HepG2 (cell line): Measurements from ENCODE around the gene LRRC28. TPM values are rescaled to one million over a fixed set of nuclear protein-coding genes. Genes with fewer than 3 reads are reported as not detected.
A peak's percentile ranks its signal among the peaks of the same experiment; 100 is the strongest.

Experiments
- DMAP1 ChIP-seq: IDR thresholded peaks from 2 replicates; pipeline ENCODE4 v1.6.1; 2016
- HOXA3 ChIP-seq: sonication (generic); formaldehyde crosslinking; IDR thresholded peaks from 2 replicates; pipeline ENCODE4 v1.5.0; 2020; ENCODE audit warnings: missing genetic modification reagents
- HOXA7 ChIP-seq: sonication (generic); formaldehyde crosslinking; IDR thresholded peaks from 2 replicates; pipeline ENCODE4 v1.8.1; 2022; ENCODE audit warnings: mild to moderate bottlenecking, missing genetic modification reagents, moderate library complexity
- KAT2B ChIP-seq: fragments of 150-350 bp; IDR thresholded peaks from 2 replicates; pipeline ENCODE4 v1.6.1; 2014; ENCODE audit warnings: low read depth, low read length, borderline replicate concordance
- MED8 ChIP-seq: sonication (generic); formaldehyde crosslinking; IDR thresholded peaks from 2 replicates; pipeline ENCODE4 v1.8.1; 2023; ENCODE audit warnings: mild to moderate bottlenecking, missing genetic modification reagents; ENCODE audit not compliant: insufficient replicate concordance
- PHF8 ChIP-seq: sonication (generic); formaldehyde crosslinking; IDR thresholded peaks from 2 replicates; pipeline ENCODE4 v1.5.0; 2020; ENCODE audit warnings: missing genetic modification reagents
- RFX3 ChIP-seq: IDR thresholded peaks from 2 replicates; pipeline ENCODE4 v1.6.1; 2016; ENCODE audit warnings: missing biosample characterization, missing genetic modification reagents
- SMAD9 ChIP-seq: sonication (generic); formaldehyde crosslinking; IDR thresholded peaks from 2 replicates; pipeline ENCODE4 v1.5.1; 2020; ENCODE audit warnings: mild to moderate bottlenecking, missing genetic modification reagents
- TAF1 ChIP-seq: sonication (generic); formaldehyde crosslinking; IDR thresholded peaks from 2 replicates; pipeline ENCODE4 v1.4.0; 2020; ENCODE audit warnings: missing genetic modification reagents
- ZFP82 ChIP-seq: sonication (generic); formaldehyde crosslinking; IDR thresholded peaks from 2 replicates; pipeline ENCODE4 v1.5.1; 2020; ENCODE audit warnings: mild to moderate bottlenecking, missing genetic modification reagents, borderline replicate concordance
- ZNF160 ChIP-seq: sonication (generic); formaldehyde crosslinking; IDR thresholded peaks from 2 replicates; pipeline ENCODE4 v1.8.0; 2022; ENCODE audit warnings: mild to moderate bottlenecking, inconsistent platforms, missing genetic modification reagents
- ZNF205 ChIP-seq: IDR thresholded peaks from 2 replicates; pipeline ENCODE4 v1.6.1; 2018; ENCODE audit warnings: missing biosample characterization, missing genetic modification reagents
- ZNF432 ChIP-seq: sonication (generic); formaldehyde crosslinking; IDR thresholded peaks from 2 replicates; pipeline ENCODE4 v1.5.0; 2020; ENCODE audit warnings: missing genetic modification reagents, mild to moderate bottlenecking, borderline replicate concordance
- ZNF484 ChIP-seq: sonication (generic); formaldehyde crosslinking; IDR thresholded peaks from 2 replicates; pipeline ENCODE4 v1.5.1; 2020; ENCODE audit warnings: mild to moderate bottlenecking, low read depth, missing genetic modification reagents, borderline replicate concordance
- ZNF570 ChIP-seq: sonication (generic); formaldehyde crosslinking; IDR thresholded peaks from 2 replicates; pipeline ENCODE4 v1.4.0; 2020; ENCODE audit warnings: mild to moderate bottlenecking, missing genetic modification reagents, borderline replicate concordance
- ZNF766 ChIP-seq: sonication (generic); formaldehyde crosslinking; IDR thresholded peaks from 2 replicates; pipeline ENCODE4 v1.5.0; 2020; ENCODE audit warnings: missing genetic modification reagents, borderline replicate concordance
- ZNF781 ChIP-seq: sonication (generic); formaldehyde crosslinking; IDR thresholded peaks from 2 replicates; pipeline ENCODE4 v1.5.1; 2020; ENCODE audit warnings: borderline replicate concordance, mild to moderate bottlenecking, missing genetic modification reagents; ENCODE audit errors: not compliant biosample characterization
- polyA plus RNA-seq, 8 experiments: library from polyadenylated mRNA; depleted of rRNA in 3 of 8; stranded (reverse) in 7 of 8; unstranded in 1 of 8; fragments of >200 nt; fragmentation: Illumina TruSeq in 4 of 8; extraction: Trizol in 4 of 8; gene quantifications; 2 replicates each; pipeline versions ENCODE4 v1.2.1 to v1.2.3, GENCODE V29; 2011 to 2016; ENCODE audit warnings: low read depth in 4 of 8, missing spikeins in 1 of 8, mixed read lengths in 1 of 8; ENCODE audit not compliant: insufficient read depth in 1 of 8
- total RNA-seq, 5 experiments: library from RNA; depleted of rRNA; stranded (reverse); fragments of >200 nt; fragmentation: Illumina TruSeq; extraction: Trizol; gene quantifications; 2 replicates each; pipeline ENCODE4 v1.2.3, GENCODE V29; 2016; ENCODE audit warnings: low read depth in 1 of 5
- TF ChIP-seq, protein P1 (sequence below): sonication (generic); formaldehyde crosslinking; IDR thresholded peaks from 2 replicates; pipeline ENCODE4 v1.4.0; 2020; ENCODE audit warnings: missing genetic modification reagents, borderline replicate concordance
- TF ChIP-seq, protein P2 (sequence below): sonication (generic); formaldehyde crosslinking; IDR thresholded peaks from 2 replicates; pipeline ENCODE4 v1.8.1; 2023; ENCODE audit warnings: missing genetic modification reagents, inconsistent platforms, borderline replicate concordance
- TF ChIP-seq, protein P3 (sequence below): sonication (generic); formaldehyde crosslinking; IDR thresholded peaks from 2 replicates; pipeline ENCODE4 v1.5.1; 2020; ENCODE audit warnings: missing genetic modification reagents, mild to moderate bottlenecking, borderline replicate concordance
- TF ChIP-seq, protein P4 (sequence below): sonication (generic); formaldehyde crosslinking; IDR thresholded peaks from 2 replicates; pipeline ENCODE4 v1.8.1; 2023; ENCODE audit warnings: mild to moderate bottlenecking, missing genetic modification reagents, borderline replicate concordance
- TF ChIP-seq, protein P5 (sequence below): IDR thresholded peaks from 2 replicates; pipeline ENCODE4 v1.6.1; 2016; ENCODE audit warnings: low read depth

The LRRC28 gene
- total and polyA plus RNA-seq, 2 of the 13 experiments (the other 11 are each of a cell fraction or from before 2014, with no cell fraction given), result 17.5 to 21.3 TPM

- TF ChIP-seq MED8 (CRISPR knock-in tag), result no peak
- peak; percentile 78 for TF ChIP-seq TAF1
- TF ChIP-seq SMAD9, result no peak
- 0 out of 2 replicates have a peak, but pooled peaks have one; percentile 23 for TF ChIP-seq ZFP82 (CRISPR knock-in tag)
- TF ChIP-seq ZNF781 (CRISPR knock-in tag), result peak; percentile 41
- TF ChIP-seq ZNF205 (CRISPR knock-in tag), result peak; percentile 51
- peak; percentile 40; the same call in 1 of the 2 replicates for TF ChIP-seq DMAP1 (CRISPR knock-in tag)
- TF ChIP-seq RFX3 (CRISPR knock-in tag), result no peak
- peak; percentile 40; the same call in 1 of the 2 replicates for TF ChIP-seq ZNF160
- TF ChIP-seq, protein P1, sequence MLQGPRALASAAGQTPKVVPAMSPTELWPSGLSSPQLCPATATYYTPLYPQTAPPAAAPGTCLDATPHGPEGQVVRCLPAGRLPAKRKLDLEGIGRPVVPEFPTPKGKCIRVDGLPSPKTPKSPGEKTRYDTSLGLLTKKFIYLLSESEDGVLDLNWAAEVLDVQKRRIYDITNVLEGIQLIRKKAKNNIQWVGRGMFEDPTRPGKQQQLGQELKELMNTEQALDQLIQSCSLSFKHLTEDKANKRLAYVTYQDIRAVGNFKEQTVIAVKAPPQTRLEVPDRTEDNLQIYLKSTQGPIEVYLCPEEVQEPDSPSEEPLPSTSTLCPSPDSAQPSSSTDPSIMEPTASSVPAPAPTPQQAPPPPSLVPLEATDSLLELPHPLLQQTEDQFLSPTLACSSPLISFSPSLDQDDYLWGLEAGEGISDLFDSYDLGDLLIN (CRISPR knock-in tag), result no peak
- TF ChIP-seq HOXA3, result no peak
- TF ChIP-seq HOXA7 (CRISPR knock-in tag), result no peak
- 0 out of 2 replicates have a peak, but pooled peaks have one; percentile 27 for TF ChIP-seq ZNF766 (CRISPR knock-in tag)
- no peak for TF ChIP-seq ZNF432 (CRISPR knock-in tag)
- TF ChIP-seq, protein P2, sequence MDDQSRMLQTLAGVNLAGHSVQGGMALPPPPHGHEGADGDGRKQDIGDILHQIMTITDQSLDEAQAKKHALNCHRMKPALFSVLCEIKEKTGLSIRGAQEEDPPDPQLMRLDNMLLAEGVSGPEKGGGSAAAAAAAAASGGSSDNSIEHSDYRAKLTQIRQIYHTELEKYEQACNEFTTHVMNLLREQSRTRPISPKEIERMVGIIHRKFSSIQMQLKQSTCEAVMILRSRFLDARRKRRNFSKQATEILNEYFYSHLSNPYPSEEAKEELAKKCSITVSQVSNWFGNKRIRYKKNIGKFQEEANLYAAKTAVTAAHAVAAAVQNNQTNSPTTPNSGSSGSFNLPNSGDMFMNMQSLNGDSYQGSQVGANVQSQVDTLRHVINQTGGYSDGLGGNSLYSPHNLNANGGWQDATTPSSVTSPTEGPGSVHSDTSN, result no peak
- TF ChIP-seq, protein P3, sequence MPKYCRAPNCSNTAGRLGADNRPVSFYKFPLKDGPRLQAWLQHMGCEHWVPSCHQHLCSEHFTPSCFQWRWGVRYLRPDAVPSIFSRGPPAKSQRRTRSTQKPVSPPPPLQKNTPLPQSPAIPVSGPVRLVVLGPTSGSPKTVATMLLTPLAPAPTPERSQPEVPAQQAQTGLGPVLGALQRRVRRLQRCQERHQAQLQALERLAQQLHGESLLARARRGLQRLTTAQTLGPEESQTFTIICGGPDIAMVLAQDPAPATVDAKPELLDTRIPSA (CRISPR knock-in tag), result no peak
- TF ChIP-seq, protein P4, sequence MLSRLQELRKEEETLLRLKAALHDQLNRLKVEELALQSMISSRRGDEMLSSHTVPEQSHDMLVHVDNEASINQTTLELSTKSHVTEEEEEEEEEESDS, result no peak
- TF ChIP-seq PHF8 (CRISPR knock-in tag), result peak; percentile 87
- no peak for TF ChIP-seq KAT2B
- no peak for TF ChIP-seq ZNF570
- TF ChIP-seq ZNF484 (CRISPR knock-in tag), result no peak
- TF ChIP-seq, protein P5, sequence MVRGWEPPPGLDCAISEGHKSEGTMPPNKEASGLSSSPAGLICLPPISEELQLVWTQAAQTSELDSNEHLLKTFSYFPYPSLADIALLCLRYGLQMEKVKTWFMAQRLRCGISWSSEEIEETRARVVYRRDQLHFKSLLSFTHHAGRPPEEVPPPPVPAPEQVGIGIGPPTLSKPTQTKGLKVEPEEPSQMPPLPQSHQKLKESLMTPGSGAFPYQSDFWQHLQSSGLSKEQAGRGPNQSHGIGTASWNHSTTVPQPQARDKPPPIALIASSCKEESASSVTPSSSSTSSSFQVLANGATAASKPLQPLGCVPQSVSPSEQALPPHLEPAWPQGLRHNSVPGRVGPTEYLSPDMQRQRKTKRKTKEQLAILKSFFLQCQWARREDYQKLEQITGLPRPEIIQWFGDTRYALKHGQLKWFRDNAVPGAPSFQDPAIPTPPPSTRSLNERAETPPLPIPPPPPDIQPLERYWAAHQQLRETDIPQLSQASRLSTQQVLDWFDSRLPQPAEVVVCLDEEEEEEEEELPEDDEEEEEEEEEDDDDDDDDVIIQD (CRISPR knock-in tag), result no peak
Measured at GRCh38 chr15:99250857-99251841, at the start of gene LRRC28 (continued).
